Small intestine (tissue), 7 donors: ENCODE measurements around the gene FLOT1. TPM values are rescaled to one million over a fixed set of nuclear protein-coding genes. Genes with fewer than 3 reads are reported as not detected.
"Not testable (repeated sequence)": the region's sequence is repeated elsewhere in the genome, so short reads cannot be mapped to it uniquely, and the experiment has no call there.

Source experiments
- DNase-seq, 2 donors: peaks; one replicate each; pipeline versions ENCODE4 v3.0.0 to v3.0.0-alpha.2; 2013
- FAIRE-seq: peaks from 2 replicates; lab custom pipeline; 2012; peaks lifted over from hg19 to GRCh38; lab: Jason Lieb, UNC
- H3K27ac ChIP-seq, 3 donors: one replicate each; pipeline ENCODE4 v1.5.1; 2013; ENCODE audit warnings: low read length in 2 of 3, mild to moderate bottlenecking in 2 of 3, control low read depth in 1 of 3, inconsistent platforms in 1 of 3, low read depth in 1 of 3, moderate library complexity in 1 of 3
- H3K27me3 ChIP-seq, 3 donors: one replicate each; pipeline ENCODE4 v1.6.1; 2013; ENCODE audit warnings: low read length in 3 of 3, inconsistent platforms in 1 of 3; ENCODE audit not compliant: control insufficient read depth in 3 of 3, insufficient read depth in 3 of 3
- H3K36me3 ChIP-seq, 3 donors: one replicate each; pipeline ENCODE4 v1.6.1; 2013; ENCODE audit warnings: low read length in 3 of 3, inconsistent platforms in 1 of 3, low read depth in 1 of 3, mild to moderate bottlenecking in 1 of 3, moderate library complexity in 1 of 3; ENCODE audit not compliant: control insufficient read depth in 3 of 3, insufficient read depth in 2 of 3
- H3K4me1 ChIP-seq, 3 donors: one replicate each; pipeline ENCODE4 v1.6.1; 2013; ENCODE audit warnings: low read length in 2 of 3, inconsistent platforms in 1 of 3, low read depth in 1 of 3, mild to moderate bottlenecking in 1 of 3, moderate library complexity in 1 of 3; ENCODE audit not compliant: control insufficient read depth in 3 of 3, insufficient read depth in 2 of 3
- H3K4me3 ChIP-seq, 3 donors: one replicate each; pipeline ENCODE4 v1.5.1; 2013; ENCODE audit warnings: low read length in 3 of 3, control low read depth in 1 of 3, inconsistent platforms in 1 of 3, low read depth in 1 of 3, mild to moderate bottlenecking in 1 of 3, moderate library complexity in 1 of 3
- H3K9me3 ChIP-seq, 2 donors: one replicate each; pipeline ENCODE4 v1.6.1; 2013; ENCODE audit warnings: low read depth in 1 of 2, low read length in 1 of 2; ENCODE audit not compliant: control insufficient read depth in 2 of 2, insufficient read depth in 1 of 2
- WGBS, 3 donors: extraction: QIAGEN DNeasy Blood & Tissue Kit; methylation state at CpG; one replicate each; pipeline ENCODE4 v1.1.7; 2013; 5-methylcytosine and 5-hydroxymethylcytosine counted together
- polyA plus RNA-seq, 4 donors: library from polyadenylated mRNA; stranded (reverse) in 3 of 4; unstranded in 1 of 4; fragments of 200-250 nt in 3 of 4; fragments of 120-200 nt in 1 of 4; gene quantifications; one replicate each; pipeline versions ENCODE4 v1.2.1 to v1.2.3, GENCODE V29; 2013
- donor health status: healthy with polysubstance abuse.
- donor health status: control.
- donor health status: control.
- donor health status: Bipolar disorder and iron deficiency.
- donor health status: healthy.

FLOT1 gene
- polyA plus RNA-seq, 4 donors, result 77.4 to 166 (median 144) TPM

DNA sequence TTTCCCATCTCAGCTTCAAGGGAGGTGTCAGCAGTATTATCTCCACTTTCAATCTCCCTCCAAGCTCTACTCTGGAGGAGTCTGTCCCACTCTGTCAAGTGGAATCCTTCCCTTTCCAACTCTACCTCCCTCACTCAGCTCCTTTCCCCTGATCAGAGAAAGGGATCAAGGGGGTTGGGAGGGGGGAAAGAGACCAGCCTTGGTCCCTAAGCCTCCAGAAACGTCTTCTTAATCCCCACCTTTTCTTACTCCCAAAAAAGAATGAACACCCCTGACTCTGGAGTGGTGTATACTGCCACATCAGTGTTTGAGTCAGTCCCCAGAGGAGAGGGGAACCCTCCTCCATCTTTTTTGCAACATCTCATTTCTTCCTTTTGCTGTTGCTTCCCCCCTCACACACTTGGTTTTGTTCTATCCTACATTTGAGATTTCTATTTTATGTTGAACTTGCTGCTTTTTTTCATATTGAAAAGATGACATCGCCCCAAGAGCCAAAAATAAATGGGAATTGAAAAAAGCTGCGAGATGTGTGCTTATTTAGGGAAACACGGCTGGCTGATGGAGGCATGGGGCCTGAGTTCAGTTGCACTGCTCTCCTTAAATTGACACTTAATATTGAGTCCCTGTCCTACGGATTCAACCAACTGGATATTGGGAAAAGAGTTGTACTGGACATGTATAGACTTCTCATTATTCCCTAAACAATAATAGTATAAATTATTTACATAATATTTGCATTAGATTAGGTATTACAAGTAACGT, 17.4 kb downstream of the FLOT1 start:
- WGBS, 3 donors, result 31 to 49% (median 45%) methylated on average over 6 of the region's 6 CpGs
- H3K9me3 ChIP-seq, result no peaks in the 10 kb centered on the region
- no peak for FAIRE-seq
- peak overlapping the region in 2 of 3 donors; percentile 5 to 9 for H3K27ac ChIP-seq
- no peak for DNase-seq
- no peak overlapping the region for H3K4me3 ChIP-seq
- H3K4me1 ChIP-seq, result peaks cover 0 to under 1% (median 0%) of the 10 kb centered on the region in 3 donors
- peaks cover 6 to 73% (median 20%) of the 10 kb centered on the region in 3 donors for H3K36me3 ChIP-seq
- no peaks in the 10 kb centered on the region for H3K27me3 ChIP-seq

GRCh38 chr6:30723843-30724741, 18.4 kb downstream of the FLOT1 start:
- H3K4me1 ChIP-seq, H3K9me3 ChIP-seq, FAIRE-seq, H3K27ac ChIP-seq, DNase-seq, H3K4me3 ChIP-seq, H3K27me3 ChIP-seq: not testable (repeated sequence)
- 59 to 66% (median 59%) methylated on average over 27 to 29 of the region's 29 CpGs for whole genome bisulfite sequencing, 3 donors
- peaks cover 4 to 63% (median 16%) of the 10 kb centered on the region in 3 donors for H3K36me3 ChIP-seq

GRCh38 chr6:30723159-30723842, 19.2 kb downstream of the FLOT1 start:
- FAIRE-seq, DNase-seq, H3K27me3 ChIP-seq, H3K4me3 ChIP-seq, H3K27ac ChIP-seq, H3K9me3 ChIP-seq, H3K4me1 ChIP-seq: not testable (repeated sequence)
- H3K36me3 ChIP-seq, result peaks cover 4 to 58% (median 16%) of the 10 kb centered on the region in 3 donors
- WGBS, 3 donors, result 50 to 61% (median 51%) methylated on average over 16 of the region's 16 CpGs

DNA sequence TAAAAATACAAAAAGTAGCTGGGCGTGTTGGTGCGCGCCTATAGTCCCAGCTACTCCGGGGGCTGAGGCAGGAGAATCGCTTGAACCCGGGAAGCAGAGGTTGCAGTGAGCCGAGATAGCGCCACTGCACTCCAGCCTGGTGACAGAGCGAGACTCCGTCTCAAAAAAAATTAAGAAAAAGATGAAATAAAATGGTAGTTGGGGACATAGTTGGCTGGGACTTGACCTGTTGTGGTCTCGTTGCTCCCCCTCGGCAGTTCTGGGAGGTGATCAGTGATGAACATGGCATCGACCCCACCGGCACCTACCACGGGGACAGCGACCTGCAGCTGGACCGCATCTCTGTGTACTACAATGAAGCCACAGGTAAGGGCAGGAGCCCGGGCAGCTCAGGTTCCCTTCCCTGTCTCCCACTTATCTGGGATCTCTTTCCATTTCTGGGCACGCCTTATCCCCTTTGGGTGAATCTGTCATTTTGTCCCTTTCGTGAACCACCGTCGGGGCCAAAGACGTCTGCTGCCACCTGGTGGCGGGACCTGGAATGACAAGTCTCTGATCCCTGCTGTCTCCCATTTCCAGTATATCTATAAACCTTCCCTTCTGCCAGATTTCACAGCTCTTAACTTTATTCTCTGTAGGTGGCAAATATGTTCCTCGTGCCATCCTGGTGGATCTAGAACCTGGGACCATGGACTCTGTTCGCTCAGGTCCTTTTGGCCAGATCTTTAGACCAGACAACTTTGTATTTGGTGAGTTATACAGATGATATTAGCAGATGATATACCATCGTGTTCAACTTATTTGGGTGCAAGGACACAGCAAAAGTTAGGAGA, 20.0 kb downstream of the FLOT1 start:
- H3K4me1 ChIP-seq, result peaks cover 0 to 6% (median 0%) of the 10 kb centered on the region in 3 donors
- 6 to 8% (median 8%) methylated on average over 27 of the region's 27 CpGs for whole genome bisulfite sequencing, 3 donors
- DNase-seq, result peak; percentile 83 to 91
- H3K36me3 ChIP-seq, result peaks cover 0 to 50% (median 16%) of the 10 kb centered on the region in 3 donors
- no peaks in the 10 kb centered on the region for H3K27me3 ChIP-seq
- no peak for FAIRE-seq
- peak overlapping the region; percentile 74 to 94 (median 91) for H3K27ac ChIP-seq
- H3K9me3 ChIP-seq, result no peaks in the 10 kb centered on the region
- peak overlapping the region in 2 of 3 donors; percentile 73 to 78 for H3K4me3 ChIP-seq

DNA sequence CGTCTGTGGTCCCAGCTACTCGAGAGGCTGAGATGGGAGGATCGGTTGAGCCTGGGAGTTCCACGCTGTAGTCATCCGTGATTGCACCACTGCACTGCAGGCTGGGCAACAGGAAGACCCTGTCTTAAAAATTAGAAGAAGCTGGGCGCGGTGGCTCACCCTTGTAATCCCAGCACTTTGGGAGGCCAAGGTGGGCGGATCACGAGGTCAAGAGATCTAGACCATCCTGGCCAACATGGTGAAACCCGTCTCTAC, 20.5 kb downstream of the FLOT1 start:
- not testable (repeated sequence) for FAIRE-seq, H3K27me3 ChIP-seq, H3K9me3 ChIP-seq, DNase-seq, H3K4me1 ChIP-seq
- peaks cover 0 to 45% (median 16%) of the 10 kb centered on the region in 3 donors for H3K36me3 ChIP-seq
- peak overlapping the region; percentile 74 to 94 (median 91) for H3K27ac ChIP-seq
- WGBS, 3 donors, result 5 to 7% (median 6%) methylated on average over 10 of the region's 10 CpGs
- peak overlapping the region; percentile 39 to 78 (median 73) for H3K4me3 ChIP-seq

GRCh38 chr6:30721198-30722024, 21.1 kb downstream of the FLOT1 start:
- 1 to 2% (median 1%) methylated on average over 51 to 71 of the region's 71 CpGs for WGBS, 3 donors
- Histone ChIP-seq H3K27me3 (no peaks in the 10 kb centered on the region), H3K27ac (peak overlapping the region; percentile 88 to 97 (median 92)), H3K36me3 (peaks cover 0 to 42% (median 16%) of the 10 kb centered on the region in 3 donors), H3K4me3 (peak overlapping the region; percentile 80 to 96 (median 92)), H3K4me1 (peaks cover 0 to 7% (median 0%) of the 10 kb centered on the region in 3 donors), H3K9me3 (no peaks in the 10 kb centered on the region)
- peak; percentile 87 to 97 for DNase-seq
- no peak for FAIRE-seq

DNA sequence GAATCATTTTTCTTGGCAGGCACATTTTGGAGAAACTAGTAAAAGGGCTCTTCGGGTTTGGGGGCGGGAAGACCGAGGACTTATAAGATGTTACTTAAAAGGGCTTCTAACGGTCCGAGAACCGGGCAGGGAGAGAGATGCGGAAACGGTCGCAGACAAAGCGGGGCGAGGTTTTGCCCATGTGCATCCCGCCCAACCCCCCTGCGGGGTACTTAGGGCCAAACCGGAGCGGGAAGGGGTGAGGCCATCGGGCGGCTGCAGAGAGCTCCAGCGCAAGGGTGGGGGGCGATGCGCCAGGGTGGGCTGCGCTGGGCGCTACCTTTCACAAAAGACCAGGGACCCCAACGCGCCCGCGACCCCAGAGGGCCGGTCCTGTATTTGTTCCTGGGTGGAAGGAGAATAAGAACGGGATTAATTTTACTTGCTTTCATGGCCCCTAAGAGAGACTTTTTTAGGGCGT, 21.7 kb downstream of the FLOT1 start:
- DNase-seq, result peak; percentile 66 to 76
- no peak for FAIRE-seq
- WGBS, 3 donors, result 0 to 1% (median 0%) methylated on average over 27 to 29 of the region's 29 CpGs
- Histone ChIP-seq H3K4me3 (peak overlapping the region; percentile 80 to 96 (median 92)), H3K27ac (peak overlapping the region; percentile 88 to 97 (median 92)), H3K4me1 (peaks cover 0 to 8% (median 0%) of the 10 kb centered on the region in 3 donors), H3K9me3 (no peaks in the 10 kb centered on the region), H3K27me3 (no peaks in the 10 kb centered on the region), H3K36me3 (peaks cover 0 to 35% (median 12%) of the 10 kb centered on the region in 3 donors)
